ENCODE results near the gene BTLA. TPM values are rescaled to one million over a fixed set of nuclear protein-coding genes. Genes with fewer than 3 reads are reported as not detected.
"Not testable (repeated sequence)": the region's sequence is repeated elsewhere in the genome, so short reads cannot be mapped to it uniquely, and the experiment has no call there.

Gene BTLA
- total RNA-seq, 2 donors from 2014 or later = 0.32 to 1.1 TPM

GRCh38 chr3:112496366-112497067 lies 2.8 kb downstream of the BTLA start:
- no peak overlapping the region for H3K9ac ChIP-seq (ENCODE audit: low read depth in 2 of 2, low read length in 2 of 2)
- H3K27me3 ChIP-seq = no peaks in the 10 kb centered on the region
- no peaks in the 10 kb centered on the region for H3K9me3 ChIP-seq
- no peak overlapping the region for H3K27ac ChIP-seq
- H3K4me3 ChIP-seq = no peak overlapping the region
- no peak for TF ChIP-seq CTCF (IDR thresholded peaks at IDR 0.05)
- intact Hi-C loops (cut with DNase I) = no loop called here
- no peaks in the 10 kb centered on the region for H3K4me1 ChIP-seq
- DNase-seq = no peak
- no peaks in the 10 kb centered on the region for H3K36me3 ChIP-seq

GRCh38 chr3:112494448-112494767 lies 4.9 kb downstream of the BTLA start:
- H3K4me3 ChIP-seq; H3K36me3 ChIP-seq; DNase-seq; H3K27me3 ChIP-seq; H3K9ac ChIP-seq (ENCODE audit: low read depth in 2 of 2, low read length in 2 of 2); H3K4me1 ChIP-seq; H3K27ac ChIP-seq; intact Hi-C loops (cut with DNase I); H3K9me3 ChIP-seq: not testable (repeated sequence)

- TF ChIP-seq CTCF (IDR thresholded peaks at IDR 0.05) = no peak
- H3K27me3 ChIP-seq = no peaks in the 10 kb centered on the region
- no peaks in the 10 kb centered on the region for H3K4me1 ChIP-seq
- H3K4me3 ChIP-seq = no peak overlapping the region
- intact Hi-C loops (cut with DNase I) = no loop called here
- H3K9ac ChIP-seq (ENCODE audit: low read depth in 2 of 2, low read length in 2 of 2) = no peak overlapping the region
- no peaks in the 10 kb centered on the region for H3K9me3 ChIP-seq
- H3K36me3 ChIP-seq = no peaks in the 10 kb centered on the region
- DNase-seq = no peak
- H3K27ac ChIP-seq = no peak overlapping the region
Measured at GRCh38 chr3:112492124-112492523, 7.1 kb downstream of the BTLA start.

- H3K4me3 ChIP-seq = no peak overlapping the region
- DNase-seq = no peak
- H3K9ac ChIP-seq (ENCODE audit: low read depth in 2 of 2, low read length in 2 of 2) = no peak overlapping the region
- no peak overlapping the region for H3K27ac ChIP-seq
- H3K36me3 ChIP-seq = no peaks in the 10 kb centered on the region
- no peaks in the 10 kb centered on the region for H3K4me1 ChIP-seq
- no peaks in the 10 kb centered on the region for H3K9me3 ChIP-seq
- intact Hi-C loops (cut with DNase I) = no loop called here
- H3K27me3 ChIP-seq = no peaks in the 10 kb centered on the region
- TF ChIP-seq CTCF (IDR thresholded peaks at IDR 0.05) = no peak
Measured at GRCh38 chr3:112491373-112491772, 7.9 kb downstream of the BTLA start.

- Histone ChIP-seq H3K27ac (no peak overlapping the region), H3K9me3 (no peaks in the 10 kb centered on the region), H3K36me3 (no peaks in the 10 kb centered on the region), H3K4me1 (no peaks in the 10 kb centered on the region), H3K4me3 (no peak overlapping the region), H3K9ac (ENCODE audit: low read depth in 2 of 2, low read length in 2 of 2) (no peak overlapping the region), H3K27me3 (no peaks in the 10 kb centered on the region)
- TF ChIP-seq CTCF (IDR thresholded peaks at IDR 0.05) = no peak
- DNase-seq = no peak
- intact Hi-C loops (cut with DNase I) = no loop called here
Measured at GRCh38 chr3:112489674-112490479, 9.4 kb downstream of the BTLA start.

Measured in colonic mucosa (tissue), 4 donors.